GM21528 (cell line): ENCODE data around the gene MYH9.
"Not testable (repeated sequence)": the region's sequence is repeated elsewhere in the genome, so short reads cannot be mapped to it uniquely, and the experiment has no call there.

Experiments used
- ATAC-seq: cut with Tn5 transposase; IDR thresholded peaks from one replicate; pipeline ENCODE4 v1.9.1; 2021; ENCODE audit warnings: mild to moderate bottlenecking, moderate library complexity; ENCODE audit not compliant: unreplicated experiment, low FRiP score

Gene MYH9

DNA sequence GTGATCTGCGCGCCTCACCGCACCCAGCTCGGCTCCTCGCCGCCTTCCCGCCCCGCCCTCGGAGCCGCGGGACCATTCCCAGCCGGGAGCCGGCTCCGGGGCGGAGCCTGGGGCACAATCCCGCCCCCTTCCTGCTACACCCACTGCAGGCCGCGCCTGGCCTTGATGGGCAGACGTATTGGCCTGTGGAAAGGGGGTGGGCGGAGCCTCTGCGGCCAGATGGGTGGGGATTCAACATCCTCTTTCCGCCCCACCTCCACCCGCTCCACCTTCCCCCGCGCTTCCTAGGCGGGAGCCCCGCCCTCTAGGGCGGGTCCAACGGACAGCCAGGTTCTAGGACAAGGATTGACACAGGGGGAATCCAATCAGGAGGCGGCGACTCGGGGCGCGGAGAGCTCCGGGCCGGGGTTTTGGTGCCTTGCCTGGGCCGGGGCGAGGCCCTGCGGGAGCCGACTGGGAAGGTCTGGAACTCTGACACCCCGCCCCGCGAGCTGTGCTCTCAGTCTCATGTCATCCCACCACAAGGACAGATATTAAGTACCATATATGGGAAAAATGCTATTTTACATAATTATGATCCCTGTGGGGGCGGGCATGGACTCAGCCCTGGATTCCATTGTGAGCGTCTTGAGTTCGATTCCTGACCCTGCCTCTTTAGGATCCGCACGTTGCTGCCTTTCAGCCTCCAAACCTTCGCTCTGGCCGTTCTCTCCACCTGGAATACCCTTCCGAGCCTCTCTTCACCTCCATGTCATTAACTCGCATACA lies at the start of gene MYH9:
TSS of gene MYH9 (minus strand) at position 9 of the 768 bp plus-strand sequence. CDS start 38,731 bp downstream, outside the sequence.
- ATAC-seq: peak; percentile 69

GRCh38 chr22:36435516-36436415 lies 48.0 kb upstream of the MYH9 start:
- ATAC-seq: peak; percentile 54

DNA sequence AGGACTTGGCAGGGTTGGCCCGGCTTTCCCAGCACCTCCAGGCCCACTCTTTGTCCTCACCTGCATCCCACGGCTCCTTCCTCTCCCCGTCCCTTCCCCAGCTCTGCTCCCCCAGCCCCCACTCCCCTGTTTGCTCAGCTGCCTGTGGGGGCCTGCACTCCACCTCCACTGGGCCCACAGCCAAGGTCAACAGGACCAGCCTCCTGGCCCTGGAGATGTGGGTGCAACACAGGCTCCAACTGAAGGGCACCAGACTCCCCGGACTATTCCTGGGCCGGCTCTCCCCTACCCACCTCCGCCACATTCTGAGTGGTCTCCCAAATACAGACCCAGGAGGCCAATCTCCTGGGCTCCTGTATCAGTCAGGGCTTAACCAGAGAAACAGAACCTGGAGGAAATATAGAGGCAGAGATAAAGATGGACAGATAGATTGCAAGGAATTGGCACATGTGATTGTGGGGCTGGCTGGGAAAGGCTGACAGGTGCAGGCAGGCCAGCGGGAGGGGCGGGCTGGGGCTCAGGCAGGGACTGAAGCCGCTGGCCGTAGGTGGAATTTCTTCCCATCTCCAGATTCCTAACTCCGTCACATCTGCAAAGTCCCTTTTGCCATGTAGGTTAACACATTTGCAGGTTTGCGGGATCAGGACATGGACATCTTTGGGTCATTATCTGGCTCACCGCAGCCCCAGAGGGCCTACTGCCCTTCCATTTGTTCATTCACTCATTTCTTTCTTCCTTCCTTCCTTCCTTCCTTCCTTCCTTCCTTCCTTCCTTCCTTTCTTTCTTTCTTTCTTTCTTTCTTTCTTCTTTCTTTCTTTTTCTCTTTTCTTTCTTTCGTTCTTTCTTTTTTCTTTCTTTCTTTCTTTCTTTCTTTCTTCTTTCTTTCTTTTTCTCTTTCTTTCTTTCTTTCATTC lies 45.8 kb upstream of the MYH9 start:
- ATAC-seq: no peak

GRCh38 chr22:36432592-36433317 lies 45.0 kb upstream of the MYH9 start:
- ATAC-seq: no peak

- ATAC-seq: no peak
Measured at GRCh38 chr22:36431977-36432376, 44.2 kb upstream of the MYH9 start.

- no peak for ATAC-seq
Measured at GRCh38 chr22:36430863-36431262, 43.1 kb upstream of the MYH9 start.

- ATAC-seq: not testable (repeated sequence)
Measured at GRCh38 chr22:36427952-36428351, 40.2 kb upstream of the MYH9 start.

DNA sequence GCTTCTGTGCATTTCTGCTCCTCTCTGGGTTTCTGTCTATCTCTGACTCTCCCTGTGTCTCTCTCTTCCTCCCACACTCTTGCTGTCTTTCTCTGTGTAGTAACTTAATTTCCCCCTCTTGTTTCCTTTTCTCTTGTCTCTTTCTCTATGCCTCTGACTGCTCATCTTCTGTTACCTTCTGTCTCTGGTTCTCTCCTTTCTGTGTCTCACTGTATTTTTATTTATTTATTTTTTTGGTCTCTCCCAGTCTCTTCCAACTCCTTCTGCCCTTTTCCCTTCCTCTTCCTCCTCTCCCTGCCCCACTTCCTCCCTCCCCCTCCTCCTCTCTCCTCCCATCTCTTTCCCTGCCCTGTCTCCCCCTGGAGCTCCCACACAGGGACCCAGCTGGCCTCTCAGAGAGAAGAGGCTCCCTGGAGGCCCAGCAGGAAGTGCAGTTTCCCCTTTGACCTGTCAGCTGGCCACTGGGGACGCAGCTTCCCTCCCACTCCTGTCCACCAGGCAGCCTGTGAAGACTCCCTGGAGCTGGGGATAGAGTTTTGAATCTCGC lies 38.3 kb upstream of the MYH9 start:
- no peak for ATAC-seq

DNA sequence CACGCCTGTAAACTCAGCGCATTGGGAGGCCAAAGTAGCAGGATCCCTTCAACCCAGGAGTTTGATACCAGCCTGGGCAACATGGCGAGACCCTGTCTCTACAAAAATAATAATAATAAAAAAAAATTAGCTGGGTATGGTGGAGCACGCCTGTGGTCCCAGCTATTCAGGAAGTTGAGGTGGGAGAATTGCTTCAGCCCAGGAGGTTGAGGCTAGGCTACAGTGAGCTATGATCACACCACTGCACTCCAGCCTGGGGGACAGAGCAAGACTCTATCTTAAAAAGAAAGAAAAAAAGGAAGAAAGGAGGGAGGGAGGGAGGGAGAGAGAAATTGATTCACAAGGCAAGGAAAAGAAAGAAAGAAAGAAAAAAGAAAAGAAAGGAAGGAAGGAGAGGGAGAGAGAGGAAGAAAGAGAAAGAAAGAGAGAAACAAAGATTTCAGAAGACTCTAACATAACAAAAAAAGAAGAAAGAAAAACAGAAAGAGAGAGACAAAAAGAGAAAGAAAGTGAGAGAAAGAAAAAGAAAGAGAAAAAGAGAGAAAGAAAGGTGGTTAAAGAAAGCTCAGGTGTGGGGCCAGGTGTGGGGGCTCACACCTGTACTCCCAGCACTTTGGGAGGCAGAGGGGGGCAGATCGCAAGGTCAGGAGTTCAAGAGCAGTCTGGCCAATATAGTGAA lies 37.3 kb upstream of the MYH9 start:
- ATAC-seq: no peak

DNA sequence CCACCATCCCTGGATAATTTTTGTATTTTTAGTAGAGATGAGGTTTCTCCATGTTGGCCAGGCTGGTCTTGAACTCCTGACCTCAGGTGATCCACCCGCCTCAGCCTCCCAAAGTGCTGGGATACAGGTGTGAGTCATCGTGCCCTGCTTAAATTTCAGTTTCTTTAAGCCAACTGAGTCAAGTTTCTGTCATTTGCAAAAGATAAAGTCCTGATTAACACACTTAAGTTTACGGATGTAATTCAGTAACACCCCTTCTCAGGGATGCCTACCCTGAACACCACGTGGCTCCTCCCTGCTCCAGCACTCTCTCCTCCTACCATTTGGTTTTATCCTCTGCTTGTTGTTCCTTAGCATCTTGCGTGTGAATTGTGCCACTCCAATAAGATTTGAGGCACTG lies 36.7 kb upstream of the MYH9 start:
- ATAC-seq: not testable (repeated sequence)

DNA sequence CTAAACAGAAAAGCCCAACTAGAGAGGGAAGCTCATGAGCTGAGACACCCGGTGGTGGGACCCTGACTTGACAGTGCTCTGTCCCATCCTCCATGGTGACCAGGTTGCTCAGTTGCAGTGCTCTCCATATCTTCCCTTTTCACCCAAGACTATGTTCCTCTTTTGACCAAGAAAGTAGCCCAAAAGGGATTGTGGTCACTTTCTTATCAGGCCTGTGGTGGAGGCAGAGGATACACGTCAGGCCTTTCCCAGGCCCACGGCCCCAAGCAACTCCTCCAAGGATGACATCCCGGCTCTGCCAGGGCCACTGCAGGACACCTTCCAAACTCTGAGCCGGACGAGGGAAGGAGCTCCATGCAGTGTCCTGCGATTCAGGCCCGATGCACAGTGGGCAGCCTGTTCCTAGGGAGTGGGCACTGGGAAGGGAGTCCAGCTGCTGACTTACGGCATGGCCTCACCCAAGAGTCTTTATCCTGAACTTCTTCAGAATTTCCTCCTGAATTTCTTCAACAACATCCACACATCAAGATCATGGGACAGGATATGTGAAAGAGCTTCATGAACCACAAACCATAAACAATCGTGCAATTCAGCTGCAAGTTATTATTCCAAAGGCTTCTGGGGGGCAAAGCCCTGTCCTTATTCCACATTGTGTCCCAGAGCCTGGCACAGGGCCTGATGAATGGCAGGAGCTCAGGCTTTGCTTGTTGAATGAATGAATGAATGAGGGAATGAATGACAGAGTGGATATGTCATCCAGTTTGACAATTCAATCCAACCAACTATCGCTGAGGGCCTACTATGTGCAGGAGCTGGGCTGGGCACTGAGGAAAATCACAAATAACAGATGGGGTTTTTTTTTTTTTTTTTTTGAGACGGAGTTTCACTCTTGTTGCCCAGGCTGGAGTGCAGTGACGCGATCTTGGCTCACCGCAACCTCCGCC lies 36.0 kb upstream of the MYH9 start:
- no peak for ATAC-seq

DNA sequence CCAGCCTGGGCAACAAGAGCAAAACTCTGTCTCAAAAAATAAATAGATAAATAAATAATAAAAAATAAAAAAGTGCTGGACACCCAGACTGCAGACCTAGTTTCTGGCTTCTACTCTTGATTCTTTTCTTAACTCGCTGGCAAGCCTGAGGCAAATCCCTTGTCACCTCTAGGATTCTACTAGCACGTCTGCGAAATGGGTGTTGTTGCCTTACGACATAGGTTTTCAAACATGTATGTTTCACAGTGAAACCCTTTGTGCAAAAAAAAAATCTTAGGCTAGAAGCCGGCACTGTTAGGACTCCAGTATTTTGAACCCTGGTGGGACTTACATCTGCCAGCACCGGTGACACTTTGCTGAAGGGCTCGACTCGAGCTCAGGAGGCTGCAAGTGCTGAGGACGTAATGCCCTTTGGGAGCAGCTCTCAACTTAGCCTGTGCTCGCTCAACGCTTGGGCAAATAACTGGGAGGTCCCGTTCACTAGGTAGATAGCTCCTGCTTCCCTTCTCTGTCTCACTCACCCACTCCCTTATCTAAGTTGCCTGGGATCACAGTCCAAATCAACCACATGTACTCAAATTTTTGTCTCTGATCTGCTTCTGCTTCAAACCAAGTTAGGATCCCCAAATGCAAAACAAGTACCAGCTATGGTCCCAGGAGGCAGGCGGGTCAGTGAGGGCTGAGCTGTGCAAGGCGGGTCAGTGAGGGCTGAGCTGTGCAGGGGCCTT lies 34.7 kb upstream of the MYH9 start:
- no peak for ATAC-seq

- ATAC-seq: no peak
Measured at GRCh38 chr22:36419912-36420882, 32.4 kb upstream of the MYH9 start.

DNA sequence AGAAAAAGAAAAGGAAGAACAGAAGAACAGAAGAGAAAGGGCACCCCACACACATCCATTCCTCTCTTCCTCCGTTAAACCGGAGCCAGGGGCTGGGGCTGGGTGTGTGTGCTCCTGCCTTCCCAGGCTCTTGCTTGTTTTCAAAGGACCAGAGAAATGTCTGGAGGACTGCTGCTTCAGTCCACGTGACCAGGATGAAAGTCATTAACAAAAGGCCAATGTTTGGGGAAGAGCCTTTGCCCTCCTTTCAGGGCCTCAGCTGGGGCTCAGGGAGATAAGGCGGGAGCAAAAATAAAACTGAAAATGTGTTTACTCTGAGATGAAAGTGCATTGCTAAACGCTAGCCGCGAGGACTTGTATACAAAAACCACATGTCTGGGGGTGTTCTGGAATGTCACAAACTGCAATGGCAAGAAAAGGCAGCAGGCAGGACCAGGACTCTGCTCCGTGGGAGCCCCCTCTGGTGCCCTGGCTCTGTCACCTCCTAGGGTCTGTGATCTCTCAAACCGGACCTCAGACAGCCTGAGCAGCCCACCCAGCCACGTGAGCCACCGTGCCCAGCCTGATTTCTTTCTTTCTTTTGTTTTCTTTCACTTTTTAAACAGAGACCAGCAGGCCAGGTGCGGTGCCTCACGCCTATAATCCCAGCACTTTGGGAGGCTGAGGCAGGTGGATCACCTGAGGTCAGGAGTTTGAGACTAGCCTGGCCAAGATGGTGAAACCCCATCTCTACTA lies 31.6 kb upstream of the MYH9 start:
- ATAC-seq: no peak

- no peak for ATAC-seq
Measured at GRCh38 chr22:36417281-36417686, 29.5 kb upstream of the MYH9 start.
